ENCODE measurements around the gene FAM149A.
A peak's percentile ranks its signal among the peaks of the same experiment; 100 is the strongest.

Gene FAM149A

GRCh38 chr4:186204686-186205085 lies 100.2 kb downstream of the FAM149A start:
- DNase-seq (ENCODE audit: low read depth) = no peak
- TF ChIP-seq, protein P1, sequence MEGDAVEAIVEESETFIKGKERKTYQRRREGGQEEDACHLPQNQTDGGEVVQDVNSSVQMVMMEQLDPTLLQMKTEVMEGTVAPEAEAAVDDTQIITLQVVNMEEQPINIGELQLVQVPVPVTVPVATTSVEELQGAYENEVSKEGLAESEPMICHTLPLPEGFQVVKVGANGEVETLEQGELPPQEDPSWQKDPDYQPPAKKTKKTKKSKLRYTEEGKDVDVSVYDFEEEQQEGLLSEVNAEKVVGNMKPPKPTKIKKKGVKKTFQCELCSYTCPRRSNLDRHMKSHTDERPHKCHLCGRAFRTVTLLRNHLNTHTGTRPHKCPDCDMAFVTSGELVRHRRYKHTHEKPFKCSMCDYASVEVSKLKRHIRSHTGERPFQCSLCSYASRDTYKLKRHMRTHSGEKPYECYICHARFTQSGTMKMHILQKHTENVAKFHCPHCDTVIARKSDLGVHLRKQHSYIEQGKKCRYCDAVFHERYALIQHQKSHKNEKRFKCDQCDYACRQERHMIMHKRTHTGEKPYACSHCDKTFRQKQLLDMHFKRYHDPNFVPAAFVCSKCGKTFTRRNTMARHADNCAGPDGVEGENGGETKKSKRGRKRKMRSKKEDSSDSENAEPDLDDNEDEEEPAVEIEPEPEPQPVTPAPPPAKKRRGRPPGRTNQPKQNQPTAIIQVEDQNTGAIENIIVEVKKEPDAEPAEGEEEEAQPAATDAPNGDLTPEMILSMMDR (conservative IDR thresholded peaks at IDR 0.05; ENCODE audit: low read depth, low read length) = no peak
- H3K4me3 ChIP-seq (ENCODE audit: low read depth, low read length) = peak overlapping the region; percentile 55

GRCh38 chr4:186205156-186205555 lies 100.7 kb downstream of the FAM149A start:
- TF ChIP-seq, protein P1 (conservative IDR thresholded peaks at IDR 0.05; ENCODE audit: low read depth, low read length) = no peak
- no peak overlapping the region for H3K4me3 ChIP-seq (ENCODE audit: low read depth, low read length)
- no peak for DNase-seq (ENCODE audit: low read depth)

DNA sequence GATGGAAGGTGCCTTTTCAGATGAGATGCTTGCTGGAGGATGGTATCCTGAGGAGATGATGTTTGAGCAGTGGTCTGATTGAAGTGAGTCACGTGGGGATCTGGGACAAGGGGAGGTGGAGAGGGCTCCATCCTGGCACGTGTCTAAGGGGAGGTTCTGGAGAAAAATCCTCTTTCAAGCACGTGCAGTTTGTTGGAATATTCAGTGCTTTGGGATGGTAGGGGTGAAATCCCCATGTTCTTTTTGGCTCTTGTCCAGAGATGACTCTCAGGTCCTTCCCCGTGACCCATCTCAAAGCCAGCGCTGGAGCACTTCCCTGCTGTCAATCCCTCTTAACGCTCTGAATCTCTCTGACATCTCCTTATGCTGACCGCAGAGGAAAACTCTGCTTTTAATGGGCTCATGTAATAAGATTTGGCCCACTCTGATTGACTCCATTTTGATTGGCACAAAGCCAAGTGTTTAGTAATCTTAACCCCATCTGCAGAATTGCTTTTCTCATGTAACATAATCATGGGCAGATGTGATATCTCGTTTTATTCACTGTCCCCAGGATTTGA lies 112.0 kb downstream of the FAM149A start:
- DNase-seq (ENCODE audit: low read depth) = peak; percentile 27
- TF ChIP-seq, protein P1 (conservative IDR thresholded peaks at IDR 0.05; ENCODE audit: low read depth, low read length) = no peak
- H3K4me3 ChIP-seq (ENCODE audit: low read depth, low read length) = no peak overlapping the region

- H3K4me3 ChIP-seq (ENCODE audit: low read depth, low read length) = no peak overlapping the region
- DNase-seq (ENCODE audit: low read depth) = no peak
- TF ChIP-seq, protein P1 (conservative IDR thresholded peaks at IDR 0.05; ENCODE audit: low read depth, low read length) = no peak
These were observed 113.3 kb downstream of the FAM149A start for GRCh38 chr4:186217733-186218293.

- no peak for DNase-seq (ENCODE audit: low read depth)
- TF ChIP-seq, protein P1 (conservative IDR thresholded peaks at IDR 0.05; ENCODE audit: low read depth, low read length) = no peak
- no peak overlapping the region for H3K4me3 ChIP-seq (ENCODE audit: low read depth, low read length)
These were observed 117.1 kb downstream of the FAM149A start for GRCh38 chr4:186221624-186222023.

Measured in choroid plexus epithelial cell (primary cell).